Naive B cell (primary cell): ENCODE data around the gene EID1. TPM values are rescaled to one million over a fixed set of nuclear protein-coding genes. Genes with fewer than 3 reads are reported as not detected.
"Not testable (repeated sequence)": the region's sequence is repeated elsewhere in the genome, so short reads cannot be mapped to it uniquely, and the experiment has no call there.

Experiments
- ATAC-seq, 2 donors: fragments of 150-1000 bp; cut with Tn5 transposase; 2 replicates each; pipeline ENCODE4 v1.10.0; 2021; ENCODE audit warnings: low read depth in 2 of 2, mild to moderate bottlenecking in 2 of 2, moderate library complexity in 2 of 2
- DNase-seq: peaks from one replicate; pipeline ENCODE4 v3.0.0; 2022
- H3K27ac Mint-ChIP-seq, 6 donors: one replicate each; pipeline ENCODE4 v1.8.0; 2020 to 2022; ENCODE audit warnings: mild to moderate bottlenecking in 6 of 6, mixed read lengths in 6 of 6, moderate library complexity in 5 of 6, inconsistent platforms in 2 of 6
- H3K27me3 Mint-ChIP-seq, 3 donors: one replicate each; pipeline ENCODE4 v1.8.0; 2021 to 2022; ENCODE audit warnings: mixed read lengths in 3 of 3, mild to moderate bottlenecking in 1 of 3
- H3K36me3 Mint-ChIP-seq, 2 donors: one replicate each; pipeline ENCODE4 v1.8.0; 2020 to 2022; ENCODE audit warnings: mixed read lengths in 2 of 2, inconsistent platforms in 1 of 2, mild to moderate bottlenecking in 1 of 2
- H3K4me1 Mint-ChIP-seq, 3 donors: one replicate each; pipeline ENCODE4 v1.8.0; 2020 to 2022; ENCODE audit warnings: mixed read lengths in 3 of 3, inconsistent platforms in 1 of 3, mild to moderate bottlenecking in 1 of 3, moderate library complexity in 1 of 3
- H3K4me3 Mint-ChIP-seq, 8 donors: one replicate each; pipeline ENCODE4 v1.8.0; 2020 to 2022; ENCODE audit warnings: mild to moderate bottlenecking in 8 of 8, mixed read lengths in 8 of 8, moderate library complexity in 8 of 8, inconsistent platforms in 2 of 8
- H3K9me3 Mint-ChIP-seq, 7 donors: one replicate each; pipeline ENCODE4 v1.8.0; 2020 to 2022; ENCODE audit warnings: mixed read lengths in 7 of 7, mild to moderate bottlenecking in 5 of 7, inconsistent platforms in 2 of 7, moderate library complexity in 1 of 7
- polyA plus RNA-seq, 6 donors: library from polyadenylated mRNA; unstranded; fragments of 300-500 nt; fragmentation: Illumina TruSeq; gene quantifications; one replicate each; pipeline ENCODE4 v1.2.3, GENCODE V29; 2021; ENCODE audit warnings: low read depth in 6 of 6

Gene EID1, protein sequence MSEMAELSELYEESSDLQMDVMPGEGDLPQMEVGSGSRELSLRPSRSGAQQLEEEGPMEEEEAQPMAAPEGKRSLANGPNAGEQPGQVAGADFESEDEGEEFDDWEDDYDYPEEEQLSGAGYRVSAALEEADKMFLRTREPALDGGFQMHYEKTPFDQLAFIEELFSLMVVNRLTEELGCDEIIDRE
- 100 to 1,000 TPM; 148 to 196 (median 188) TPM for polyA plus RNA-seq

DNA sequence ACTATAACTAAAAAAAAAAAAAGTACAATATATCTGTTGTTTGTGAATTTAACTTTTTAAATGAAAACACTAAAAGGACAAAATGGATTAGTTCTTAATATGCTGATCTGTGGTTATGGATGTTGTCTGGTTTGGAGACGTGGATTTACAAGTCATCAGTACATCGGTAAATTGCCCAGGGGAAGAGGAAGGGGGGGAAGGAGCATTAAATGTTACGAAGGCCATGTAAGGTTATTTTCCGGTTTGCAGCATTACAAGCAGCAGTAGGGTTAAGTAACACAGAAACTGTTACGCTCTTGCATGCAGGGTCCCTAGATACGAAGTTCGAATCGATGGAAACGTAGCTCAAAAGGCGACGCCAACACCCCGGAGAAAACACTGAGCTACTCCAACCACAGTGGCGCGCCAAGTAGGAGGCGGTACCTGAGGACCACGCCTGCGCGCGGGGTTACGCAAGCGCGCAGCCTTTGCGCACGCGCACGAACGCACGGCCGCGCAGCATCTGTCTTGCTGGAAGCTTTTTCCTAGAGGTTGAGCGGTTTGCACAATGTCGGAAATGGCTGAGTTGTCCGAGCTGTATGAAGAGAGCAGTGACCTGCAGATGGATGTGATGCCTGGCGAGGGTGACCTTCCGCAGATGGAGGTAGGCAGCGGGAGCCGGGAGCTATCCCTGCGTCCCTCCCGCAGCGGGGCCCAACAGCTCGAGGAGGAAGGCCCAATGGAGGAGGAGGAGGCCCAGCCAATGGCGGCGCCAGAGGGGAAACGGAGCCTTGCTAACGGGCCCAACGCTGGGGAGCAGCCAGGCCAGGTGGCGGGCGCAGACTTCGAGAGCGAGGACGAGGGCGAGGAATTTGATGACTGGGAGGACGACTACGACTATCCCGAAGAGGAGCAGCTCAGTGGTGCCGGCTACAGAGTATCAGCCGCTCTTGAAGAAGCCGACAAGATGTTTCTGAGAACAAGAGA, at the start of gene EID1:
Gene EID1 (plus strand): TSS at position 505 of the 966 bp plus-strand sequence. CDS start 43 bp downstream, at position 548.
- DNase-seq (peak; percentile 93), ATAC-seq (peak; percentile 91 to 92)
- H3K4me3 Mint-ChIP-seq = peak within 1 kb of the TSS; percentile 98 to 100 (median 99)

DNA sequence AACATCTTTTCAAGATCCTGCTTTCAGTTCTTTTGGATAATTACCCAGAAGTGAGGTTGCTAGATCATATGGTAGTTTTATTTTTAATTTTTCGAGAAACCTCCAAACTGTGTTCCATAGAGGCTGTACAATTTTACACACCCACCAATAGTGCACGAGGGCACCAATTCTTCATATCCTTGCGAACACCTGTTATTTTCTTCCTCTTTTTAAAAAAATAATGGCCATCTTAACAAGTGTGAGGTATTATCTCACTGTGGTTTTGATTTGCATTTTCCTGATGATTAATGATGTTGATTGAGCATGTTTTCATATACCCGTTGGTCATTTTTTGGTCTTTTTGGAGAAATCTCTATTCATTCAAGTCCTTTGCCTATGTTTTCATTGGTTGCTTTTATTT, 49.5 kb upstream of the EID1 start:
- DNase-seq (no peak), ATAC-seq (no peak)
- no peak overlapping the region for H3K27ac Mint-ChIP-seq
- no peaks in the 10 kb centered on the region for H3K4me1 Mint-ChIP-seq
- H3K36me3 Mint-ChIP-seq = peaks cover under 1 to 16% of the 10 kb centered on the region in 2 donors
- H3K27me3 Mint-ChIP-seq = peaks cover 14 to 26% (median 14%) of the 10 kb centered on the region in 3 donors
- H3K9me3 Mint-ChIP-seq = peaks cover 9 to 23% (median 18%) of the 10 kb centered on the region in 7 donors
- H3K4me3 Mint-ChIP-seq = no peak overlapping the region

More for the DNA sequence above, at the start of gene EID1:
- peaks cover 18 to 24% (median 21%) of the 10 kb centered on the region in 3 donors for H3K4me1 Mint-ChIP-seq
- H3K27me3 Mint-ChIP-seq = peaks cover 4 to 29% (median 26%) of the 10 kb centered on the region in 3 donors
- peaks cover 7 to 11% of the 10 kb centered on the region in 2 donors for H3K36me3 Mint-ChIP-seq
- peak within 1 kb of the TSS; percentile 89 to 98 (median 96) for H3K27ac Mint-ChIP-seq
- peaks cover 0 to 4% (median 0%) of the 10 kb centered on the region in 7 donors for H3K9me3 Mint-ChIP-seq

DNA sequence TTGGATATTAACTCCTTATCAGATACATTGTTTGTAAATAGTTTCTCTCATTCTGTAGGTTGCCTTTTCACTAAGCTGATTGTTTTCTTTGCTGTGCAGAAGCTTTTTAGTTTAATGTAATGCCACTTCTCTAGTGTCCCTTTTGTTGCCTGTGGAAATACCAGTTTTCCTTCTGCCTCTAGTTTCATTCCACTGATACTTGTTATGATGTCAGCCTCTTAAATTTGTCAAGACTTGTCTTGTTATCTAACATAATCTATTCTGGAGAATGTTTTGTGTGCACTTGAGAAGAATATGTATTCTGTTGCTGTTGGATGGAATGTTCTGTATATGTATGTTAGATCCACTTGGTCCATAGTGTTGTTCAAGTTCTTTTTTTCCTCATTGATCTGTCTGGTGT, 49.0 kb upstream of the EID1 start:
- Mint-ChIP-seq H3K36me3 (peaks cover 5 to 19% of the 10 kb centered on the region in 2 donors), H3K27ac (no peak overlapping the region), H3K9me3 (peaks cover 9 to 28% (median 20%) of the 10 kb centered on the region in 7 donors), H3K4me3 (no peak overlapping the region), H3K27me3 (peaks cover 16 to 26% (median 17%) of the 10 kb centered on the region in 3 donors), H3K4me1 (no peaks in the 10 kb centered on the region)
- ATAC-seq (no peak), DNase-seq (no peak)

DNA sequence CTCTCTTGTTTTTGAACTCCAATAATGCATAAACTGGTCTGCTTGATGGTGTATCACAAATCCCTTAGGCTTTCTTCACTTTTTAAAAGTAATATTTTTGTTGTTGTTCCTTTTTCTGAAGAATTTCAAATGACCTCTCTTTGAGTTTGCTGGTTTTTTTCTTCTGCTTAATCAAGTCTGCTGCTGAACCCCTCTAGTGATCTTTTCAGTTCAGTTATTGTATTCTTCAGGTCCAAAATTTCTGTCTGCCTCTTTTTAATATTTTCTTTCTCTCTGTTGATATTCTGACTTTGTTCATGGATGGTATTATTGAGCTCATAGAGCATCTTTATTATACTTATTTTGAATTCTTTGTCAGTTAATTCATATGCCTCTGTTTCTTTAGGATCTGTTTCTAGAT, 45.3 kb upstream of the EID1 start:
- H3K9me3 Mint-ChIP-seq = peaks cover 9 to 31% (median 23%) of the 10 kb centered on the region in 7 donors
- peaks cover 27 to 39% (median 30%) of the 10 kb centered on the region in 3 donors for H3K27me3 Mint-ChIP-seq
- ATAC-seq (no peak), DNase-seq (no peak)
- H3K36me3 Mint-ChIP-seq = peaks cover 8 to 19% of the 10 kb centered on the region in 2 donors
- peak overlapping the region in 2 of 6 donors; percentile 23 to 58 for H3K27ac Mint-ChIP-seq
- no peak overlapping the region for H3K4me3 Mint-ChIP-seq
- H3K4me1 Mint-ChIP-seq = no peaks in the 10 kb centered on the region

DNA sequence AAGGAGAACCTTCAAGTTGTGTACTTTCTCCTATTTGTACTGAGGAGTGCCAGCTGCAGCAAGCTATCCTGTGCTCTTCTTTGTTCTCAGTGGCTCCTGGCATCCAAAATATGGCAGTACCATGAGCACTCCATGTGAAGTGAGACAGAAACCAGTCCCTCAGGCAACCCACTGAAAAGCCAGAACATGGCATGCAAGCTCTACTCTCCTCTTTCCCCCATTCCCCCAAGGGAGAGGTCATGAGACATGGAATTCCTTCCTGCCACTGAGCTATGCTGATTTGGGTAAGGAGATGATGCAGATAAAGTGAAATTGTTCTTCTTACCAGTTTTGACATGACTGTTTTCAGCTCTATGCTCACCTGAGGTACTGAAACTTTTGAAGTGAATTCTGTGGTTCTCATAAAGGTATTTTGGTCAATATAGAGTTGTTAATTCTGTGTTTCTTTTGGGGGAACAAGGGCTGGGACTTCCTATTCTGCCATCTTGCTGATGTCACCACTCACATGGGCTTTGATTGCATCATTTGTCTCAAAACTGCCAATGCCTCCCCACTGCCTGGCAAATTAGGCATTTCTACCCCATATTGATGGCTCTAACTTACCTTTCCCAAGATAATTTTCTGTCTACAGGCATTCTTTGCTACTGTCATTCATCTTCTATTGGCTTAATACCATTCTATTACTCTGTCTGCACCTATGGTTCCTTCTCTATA, 44.3 kb upstream of the EID1 start:
- ATAC-seq (no peak), DNase-seq (no peak)
- H3K27ac Mint-ChIP-seq = no peak overlapping the region
- H3K9me3 Mint-ChIP-seq = peaks cover 9 to 31% (median 23%) of the 10 kb centered on the region in 7 donors
- H3K4me3 Mint-ChIP-seq = no peak overlapping the region
- H3K4me1 Mint-ChIP-seq = no peaks in the 10 kb centered on the region
- H3K36me3 Mint-ChIP-seq = peaks cover 8 to 19% of the 10 kb centered on the region in 2 donors
- peaks cover 24 to 38% (median 30%) of the 10 kb centered on the region in 3 donors for H3K27me3 Mint-ChIP-seq

DNA sequence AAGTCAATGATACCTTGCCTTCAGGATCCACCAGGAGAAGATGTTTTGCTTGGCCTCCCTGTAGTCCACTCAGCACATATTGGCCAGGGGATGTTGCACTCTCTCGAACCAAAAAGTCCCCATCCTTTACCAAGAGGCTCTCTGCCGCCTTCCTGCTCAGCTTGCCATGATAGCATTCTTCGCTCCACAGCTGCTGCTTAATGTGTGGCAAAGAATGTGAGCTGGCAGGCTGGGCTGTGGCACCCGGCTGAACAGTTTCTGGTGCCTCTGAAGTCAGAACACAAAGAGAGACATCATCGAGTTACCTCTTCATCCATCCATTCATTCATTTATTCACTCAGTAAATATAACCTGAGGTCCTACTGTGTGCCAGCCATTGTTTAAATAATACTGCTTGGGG, 43.2 kb upstream of the EID1 start:
- peaks cover 28 to 31% (median 30%) of the 10 kb centered on the region in 3 donors for H3K27me3 Mint-ChIP-seq
- DNase-seq = no peak
- no peak overlapping the region for H3K27ac Mint-ChIP-seq
- no peak overlapping the region for H3K4me3 Mint-ChIP-seq
- no peak for ATAC-seq
- H3K9me3 Mint-ChIP-seq = peaks cover 9 to 31% (median 23%) of the 10 kb centered on the region in 7 donors
- no peaks in the 10 kb centered on the region for H3K4me1 Mint-ChIP-seq
- peaks cover 8 to 19% of the 10 kb centered on the region in 2 donors for H3K36me3 Mint-ChIP-seq

DNA sequence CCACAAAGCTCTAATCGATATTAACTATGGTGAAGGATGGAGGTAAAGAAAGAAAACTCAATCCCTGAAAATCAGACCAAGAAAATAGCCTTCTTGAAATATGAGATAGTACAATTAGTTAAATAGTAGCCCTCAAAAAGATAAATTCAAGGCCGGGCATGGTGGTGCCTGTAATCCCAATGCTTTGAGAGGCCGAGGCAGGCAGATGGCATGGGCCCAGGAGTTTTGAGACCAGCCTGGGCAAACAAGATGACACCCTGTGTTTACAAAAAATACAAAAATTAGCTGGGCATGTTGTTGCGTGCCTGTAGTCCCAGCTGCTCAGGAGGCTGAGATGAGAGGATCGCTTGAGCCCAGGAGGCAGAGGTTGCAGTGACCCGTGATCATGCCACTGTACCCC, 35.4 kb upstream of the EID1 start:
- no peaks in the 10 kb centered on the region for H3K36me3 Mint-ChIP-seq
- no peak for DNase-seq
- no peak overlapping the region for H3K4me3 Mint-ChIP-seq
- H3K27ac Mint-ChIP-seq = no peak overlapping the region
- H3K4me1 Mint-ChIP-seq = no peaks in the 10 kb centered on the region
- peaks cover 0 to 4% (median 0%) of the 10 kb centered on the region in 3 donors for H3K27me3 Mint-ChIP-seq
- no peak for ATAC-seq
- no peaks in the 10 kb centered on the region for H3K9me3 Mint-ChIP-seq

DNA sequence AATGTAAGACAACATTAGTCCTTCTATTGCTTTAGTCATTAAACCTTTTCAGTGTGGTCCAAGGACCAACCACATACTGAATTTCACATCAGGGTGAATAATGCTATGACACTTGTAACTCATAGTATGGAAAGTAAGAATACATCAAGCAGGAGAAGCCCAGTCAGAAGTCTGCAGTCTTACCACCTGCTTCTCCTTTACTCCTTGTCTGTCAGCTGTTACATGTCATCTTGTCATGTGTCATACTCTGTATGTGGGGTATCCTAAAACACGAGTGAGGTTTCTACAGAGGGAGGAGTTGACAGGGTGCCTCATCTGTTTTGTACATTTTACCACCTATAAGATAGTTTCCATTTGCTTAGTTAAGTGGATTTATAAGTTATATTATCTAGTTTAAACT, 32.8 kb upstream of the EID1 start:
- Mint-ChIP-seq H3K9me3 (no peaks in the 10 kb centered on the region), H3K4me3 (no peak overlapping the region), H3K4me1 (no peaks in the 10 kb centered on the region), H3K27ac (no peak overlapping the region), H3K27me3 (peaks cover 7 to 11% (median 9%) of the 10 kb centered on the region in 3 donors), H3K36me3 (no peaks in the 10 kb centered on the region)
- DNase-seq (no peak), ATAC-seq (no peak)

DNA sequence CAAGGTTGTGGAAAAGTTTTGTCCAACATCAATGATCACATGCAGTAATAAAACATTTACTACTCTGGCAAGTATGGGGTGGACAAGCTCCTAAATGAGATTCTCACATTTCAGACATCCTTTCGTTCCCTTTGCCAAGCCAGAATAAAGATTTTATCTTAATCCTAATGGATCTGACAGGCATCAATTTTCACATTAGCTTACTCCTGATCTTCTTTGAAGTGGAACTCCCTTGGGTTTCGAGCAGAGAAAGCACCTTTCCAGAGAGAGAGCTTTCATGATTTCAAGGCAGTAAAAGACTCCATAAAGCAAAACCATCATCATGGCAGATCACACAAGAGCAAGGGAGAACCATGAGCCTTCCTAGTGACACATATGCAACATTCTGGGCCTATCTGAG, 27.3 kb upstream of the EID1 start:
- DNase-seq = no peak
- no peak for ATAC-seq
- Mint-ChIP-seq H3K36me3 (no peaks in the 10 kb centered on the region), H3K27me3 (peaks cover 20 to 29% (median 23%) of the 10 kb centered on the region in 3 donors), H3K9me3 (peaks cover 0 to 5% (median 1%) of the 10 kb centered on the region in 7 donors), H3K4me3 (no peak overlapping the region), H3K4me1 (no peaks in the 10 kb centered on the region), H3K27ac (no peak overlapping the region)

DNA sequence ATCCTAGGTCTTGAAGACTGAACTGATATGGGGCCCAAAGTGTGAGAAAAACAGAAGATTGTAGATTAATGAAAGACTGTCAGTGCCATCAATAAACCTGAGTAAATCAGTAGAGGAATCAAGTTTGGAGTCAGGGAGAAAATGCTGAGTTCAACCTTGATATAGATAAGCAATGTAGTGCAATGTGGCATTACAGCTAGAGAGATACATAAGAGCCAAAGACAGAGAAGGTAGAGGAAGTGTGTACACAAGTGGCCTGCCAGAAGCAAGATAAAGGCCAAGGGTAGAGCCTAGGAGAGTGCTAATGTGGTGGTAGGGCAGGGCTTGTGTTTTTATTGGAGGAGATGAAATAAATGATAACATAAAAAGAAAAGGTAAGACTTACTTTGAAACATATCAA, 26.0 kb upstream of the EID1 start:
- DNase-seq (no peak), ATAC-seq (no peak)
- H3K27me3 Mint-ChIP-seq = peaks cover 20 to 34% (median 23%) of the 10 kb centered on the region in 3 donors
- H3K27ac Mint-ChIP-seq = no peak overlapping the region
- no peaks in the 10 kb centered on the region for H3K4me1 Mint-ChIP-seq
- no peaks in the 10 kb centered on the region for H3K36me3 Mint-ChIP-seq
- no peak overlapping the region for H3K4me3 Mint-ChIP-seq
- H3K9me3 Mint-ChIP-seq = peaks cover 0 to 5% (median 1%) of the 10 kb centered on the region in 7 donors

DNA sequence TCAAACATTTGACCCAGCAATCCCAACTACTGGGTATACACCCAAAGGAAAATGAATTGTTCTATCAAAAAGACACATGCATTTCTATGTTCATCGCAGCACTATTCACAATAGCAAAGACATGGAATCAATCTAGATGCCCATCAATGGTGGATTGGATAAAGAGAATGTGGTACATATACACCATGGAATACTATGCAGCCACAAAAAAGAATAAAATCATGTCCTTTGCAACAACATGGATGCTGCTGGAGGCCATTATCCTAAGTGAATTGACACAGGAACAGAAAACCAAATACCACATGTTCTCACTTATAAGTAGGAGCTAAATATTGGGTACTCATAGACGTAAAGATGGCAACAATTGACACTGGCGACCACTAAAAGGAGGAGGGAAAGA, 23.5 kb upstream of the EID1 start:
- H3K4me3 Mint-ChIP-seq, H3K9me3 Mint-ChIP-seq, H3K36me3 Mint-ChIP-seq, H3K4me1 Mint-ChIP-seq, H3K27ac Mint-ChIP-seq, ATAC-seq, DNase-seq: not testable (repeated sequence)
- peaks cover 20 to 32% (median 23%) of the 10 kb centered on the region in 3 donors for H3K27me3 Mint-ChIP-seq

DNA sequence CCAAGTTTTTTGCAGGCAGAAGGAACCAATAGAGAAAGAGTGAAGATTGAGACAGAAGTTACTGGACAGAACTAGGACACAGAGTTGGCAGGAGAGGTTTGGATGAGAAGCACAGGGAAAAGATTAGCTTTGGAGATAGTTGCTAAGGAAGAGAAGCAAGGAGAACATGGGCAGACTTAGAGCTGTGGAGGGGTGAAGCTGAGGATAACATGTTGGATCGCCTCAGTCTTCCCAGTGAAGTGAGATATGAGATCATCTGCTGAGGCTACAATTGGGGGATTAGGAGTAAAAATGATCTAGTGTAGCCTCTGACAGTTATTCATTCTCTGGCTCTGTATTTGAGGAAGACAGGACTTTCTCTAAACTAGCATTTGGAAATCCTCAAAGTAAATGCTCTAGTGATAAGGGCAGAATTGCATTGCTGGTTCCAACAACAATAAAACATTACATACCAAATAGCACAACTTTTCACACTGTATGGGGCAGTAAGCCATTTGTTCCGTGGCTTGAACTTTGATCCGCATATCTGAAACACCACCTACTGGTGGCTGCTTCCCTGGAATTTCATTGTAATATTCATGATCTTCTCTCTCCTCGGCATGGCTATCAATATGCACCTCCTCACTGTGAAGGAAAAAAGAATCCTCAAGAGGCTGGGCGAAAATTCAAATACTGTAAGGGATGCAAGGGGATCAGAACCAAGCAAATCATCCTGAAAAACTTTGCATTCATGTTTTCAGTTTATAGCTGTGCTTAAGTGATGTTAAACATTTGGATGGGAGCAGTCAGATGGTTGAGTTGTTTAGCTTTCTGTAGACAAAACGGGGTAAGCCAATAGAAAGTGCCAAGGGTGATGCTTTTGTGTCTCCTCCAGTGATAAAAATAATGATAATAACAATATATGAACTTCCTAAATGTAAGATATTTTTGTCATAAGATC, 22.2 kb upstream of the EID1 start:
- H3K4me3 Mint-ChIP-seq = no peak overlapping the region
- no peaks in the 10 kb centered on the region for H3K4me1 Mint-ChIP-seq
- H3K27me3 Mint-ChIP-seq = peaks cover 19 to 30% (median 19%) of the 10 kb centered on the region in 3 donors
- DNase-seq (no peak), ATAC-seq (no peak)
- H3K27ac Mint-ChIP-seq = no peak overlapping the region
- H3K9me3 Mint-ChIP-seq = peaks cover 0 to 5% (median 1%) of the 10 kb centered on the region in 7 donors
- H3K36me3 Mint-ChIP-seq = no peaks in the 10 kb centered on the region
